DOHH2 (cell line): Measurements from ENCODE around the gene BEST2.
A peak's percentile ranks its signal among the peaks of the same experiment; 100 is the strongest.

ENCODE experiments used
- H3F3A ChIP-seq: fragments of 200-600 bp; sonication (generic), shearing (Covaris generic); 2 replicates; pipeline ENCODE4 v1.6.0; 2016; ENCODE audit warnings: antibody characterized with exemption, mild to moderate bottlenecking; ENCODE audit not compliant: control insufficient read depth, insufficient read depth
- H3K27ac ChIP-seq: fragments of 200-600 bp; sonication (generic); 2 replicates; pipeline ENCODE4 v1.5.1; 2014; ENCODE audit warnings: low read depth, mild to moderate bottlenecking, low read length, moderate library complexity
- H3K27me3 ChIP-seq: fragments of 200-600 bp; sonication (generic); 2 replicates; pipeline ENCODE4 v1.6.1; 2014; ENCODE audit warnings: mild to moderate bottlenecking, low read length, mixed read lengths; ENCODE audit not compliant: control insufficient read depth
- H3K36me3 ChIP-seq: fragments of 200-600 bp; sonication (generic); 2 replicates; pipeline ENCODE4 v1.6.1; 2014; ENCODE audit warnings: mild to moderate bottlenecking, low read length, moderate library complexity, mixed read lengths; ENCODE audit not compliant: control insufficient read depth
- H3K4me1 ChIP-seq: fragments of 200-600 bp; sonication (generic); 2 replicates; pipeline ENCODE4 v1.6.1; 2014; ENCODE audit warnings: mild to moderate bottlenecking, low read length, mixed read lengths; ENCODE audit not compliant: control insufficient read depth
- H3K4me2 ChIP-seq: fragments of 200-600 bp; sonication (generic); 2 replicates; pipeline ENCODE4 v1.6.0; 2014; ENCODE audit warnings: mild to moderate bottlenecking, low read length, moderate library complexity
- H3K4me3 ChIP-seq: fragments of 200-600 bp; sonication (generic); 2 replicates; pipeline ENCODE4 v1.5.1; 2014; ENCODE audit warnings: mild to moderate bottlenecking, low read length, mixed read lengths
- H3K79me2 ChIP-seq: fragments of 200-600 bp; sonication (generic); 2 replicates; pipeline ENCODE4 v1.6.1; 2014; ENCODE audit warnings: mild to moderate bottlenecking, low read length, mixed read lengths; ENCODE audit not compliant: control insufficient read depth
- H3K9me2 ChIP-seq: fragments of 200-600 bp; sonication (generic); replicated peaks from 2 replicates; pipeline ENCODE4 v1.6.1; 2014; ENCODE audit warnings: mild to moderate bottlenecking, low read length, mixed read lengths; ENCODE audit not compliant: control insufficient read depth
- H3K9me3 ChIP-seq: fragments of 200-600 bp; sonication (generic); 2 replicates; pipeline ENCODE4 v1.6.1; 2014; ENCODE audit warnings: antibody characterized with exemption, low read length, mixed read lengths; ENCODE audit not compliant: control insufficient read depth, insufficient read depth
- H4K20me1 ChIP-seq: fragments of 200-600 bp; sonication (generic); 2 replicates; pipeline ENCODE4 v1.6.0; 2014; ENCODE audit warnings: low read depth, mild to moderate bottlenecking, antibody characterized with exemption, low read length, moderate library complexity; ENCODE audit not compliant: control insufficient read depth, insufficient read depth
- EZH2phosphoT487 ChIP-seq: fragments of 200-600 bp; sonication (generic); IDR thresholded peaks from 2 replicates; pipeline ENCODE4 v1.6.1; 2017; ENCODE audit warnings: borderline replicate concordance, mild to moderate bottlenecking, antibody characterized with exemption, low read length, moderate library complexity, mixed read lengths
- TF ChIP-seq, protein P1 (sequence below): fragments of 200-600 bp; sonication (generic); IDR thresholded peaks from one replicate; pipeline ENCODE4 v1.5.1; 2014; ENCODE audit warnings: antibody characterized with exemption, mild to moderate bottlenecking, low read depth, low read length; ENCODE audit not compliant: poor library complexity, severe bottlenecking

BEST2 gene

GRCh38 chr19:12806242-12807081, 54.9 kb downstream of the BEST2 start, which contains the start of gene RNASEH2A:
TSS of gene RNASEH2A (plus strand) at chr19:12806584. CDS start at chr19:12806674, 90 bp downstream.
- H3K4me2 ChIP-seq: peak within 1 kb of the TSS; percentile 87

More at GRCh38 chr19:12806242-12807081, 54.9 kb downstream of the BEST2 start, which contains the start of gene RNASEH2A:
- Histone ChIP-seq H3K4me3 (peak within 1 kb of the TSS; percentile 90), H3K4me1 (peaks cover 23% of the 10 kb centered on the region), H3K27ac (peak within 1 kb of the TSS; percentile 52), H4K20me1 (no peaks in the 10 kb centered on the region), H3K27me3 (no peaks in the 10 kb centered on the region), H3F3A (no peaks in the 10 kb centered on the region), H3K79me2 (peaks cover 14% of the 10 kb centered on the region), H3K9me3 (no peaks in the 10 kb centered on the region), H3K36me3 (peaks cover 28% of the 10 kb centered on the region), H3K9me2 (no peaks in the 10 kb centered on the region)
- TF ChIP-seq, protein P1, sequence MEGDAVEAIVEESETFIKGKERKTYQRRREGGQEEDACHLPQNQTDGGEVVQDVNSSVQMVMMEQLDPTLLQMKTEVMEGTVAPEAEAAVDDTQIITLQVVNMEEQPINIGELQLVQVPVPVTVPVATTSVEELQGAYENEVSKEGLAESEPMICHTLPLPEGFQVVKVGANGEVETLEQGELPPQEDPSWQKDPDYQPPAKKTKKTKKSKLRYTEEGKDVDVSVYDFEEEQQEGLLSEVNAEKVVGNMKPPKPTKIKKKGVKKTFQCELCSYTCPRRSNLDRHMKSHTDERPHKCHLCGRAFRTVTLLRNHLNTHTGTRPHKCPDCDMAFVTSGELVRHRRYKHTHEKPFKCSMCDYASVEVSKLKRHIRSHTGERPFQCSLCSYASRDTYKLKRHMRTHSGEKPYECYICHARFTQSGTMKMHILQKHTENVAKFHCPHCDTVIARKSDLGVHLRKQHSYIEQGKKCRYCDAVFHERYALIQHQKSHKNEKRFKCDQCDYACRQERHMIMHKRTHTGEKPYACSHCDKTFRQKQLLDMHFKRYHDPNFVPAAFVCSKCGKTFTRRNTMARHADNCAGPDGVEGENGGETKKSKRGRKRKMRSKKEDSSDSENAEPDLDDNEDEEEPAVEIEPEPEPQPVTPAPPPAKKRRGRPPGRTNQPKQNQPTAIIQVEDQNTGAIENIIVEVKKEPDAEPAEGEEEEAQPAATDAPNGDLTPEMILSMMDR: peak; percentile 13
- no peak for TF ChIP-seq EZH2phosphoT487
